ENCODE measurements around the gene SSRP1. TPM values are rescaled to one million over a fixed set of nuclear protein-coding genes. Genes with fewer than 3 reads are reported as not detected.
"Not testable (repeated sequence)": the region's sequence is repeated elsewhere in the genome, so short reads cannot be mapped to it uniquely, and the experiment has no call there.

The SSRP1 gene
- polyA plus RNA-seq, 1 donor: 94.7 TPM

GRCh38 chr11:57301711-57302423 is 33.8 kb downstream of the SSRP1 start:
- WGBS (ENCODE audit: insufficient coverage, low lambda C conversion rate): no CpG with 5 or more reads among the region's 27 CpGs
- H3K36me3 ChIP-seq (ENCODE audit: control insufficient read depth, insufficient read depth, low read length): peaks cover 69% of the 10 kb centered on the region
- peaks cover 16% of the 10 kb centered on the region for H3K9me3 ChIP-seq (ENCODE audit: control insufficient read depth, low read depth, low read length)
- no peak for DNase-seq
- no peaks in the 10 kb centered on the region for H3K27me3 ChIP-seq (ENCODE audit: control insufficient read depth, insufficient read depth, low read length)
- H3K4me1 ChIP-seq (ENCODE audit: control insufficient read depth, insufficient read depth, low read length): peaks cover 9% of the 10 kb centered on the region
- no peak overlapping the region for H3K27ac ChIP-seq (ENCODE audit: low read length)
- H3K4me3 ChIP-seq (ENCODE audit: low read length): no peak overlapping the region

- Histone ChIP-seq H3K4me3 (ENCODE audit: low read length) (no peak overlapping the region), H3K27ac (ENCODE audit: low read length) (no peak overlapping the region), H3K36me3 (ENCODE audit: control insufficient read depth, insufficient read depth, low read length) (peaks cover 69% of the 10 kb centered on the region), H3K9me3 (ENCODE audit: control insufficient read depth, low read depth, low read length) (peaks cover 16% of the 10 kb centered on the region), H3K4me1 (ENCODE audit: control insufficient read depth, insufficient read depth, low read length) (peaks cover 3% of the 10 kb centered on the region), H3K27me3 (ENCODE audit: control insufficient read depth, insufficient read depth, low read length) (no peaks in the 10 kb centered on the region)
- DNase-seq: no peak
- WGBS (ENCODE audit: insufficient coverage, low lambda C conversion rate): no CpG with 5 or more reads among the region's 10 CpGs
These were observed 34.9 kb downstream of the SSRP1 start for GRCh38 chr11:57300785-57301184.

GRCh38 chr11:57299150-57299737 is 36.4 kb downstream of the SSRP1 start:
- H3K27me3 ChIP-seq (ENCODE audit: control insufficient read depth, insufficient read depth, low read length): no peaks in the 10 kb centered on the region
- no CpG with 5 or more reads among the region's 5 CpGs for WGBS (ENCODE audit: insufficient coverage, low lambda C conversion rate)
- DNase-seq: no peak
- no peak overlapping the region for H3K27ac ChIP-seq (ENCODE audit: low read length)
- no peak overlapping the region for H3K4me3 ChIP-seq (ENCODE audit: low read length)
- H3K36me3 ChIP-seq (ENCODE audit: control insufficient read depth, insufficient read depth, low read length): peaks cover 58% of the 10 kb centered on the region
- H3K4me1 ChIP-seq (ENCODE audit: control insufficient read depth, insufficient read depth, low read length): peaks cover 2% of the 10 kb centered on the region
- peaks cover 16% of the 10 kb centered on the region for H3K9me3 ChIP-seq (ENCODE audit: control insufficient read depth, low read depth, low read length)

GRCh38 chr11:57297221-57297620 is 38.5 kb downstream of the SSRP1 start:
- peaks cover 10% of the 10 kb centered on the region for H3K4me1 ChIP-seq (ENCODE audit: control insufficient read depth, insufficient read depth, low read length)
- no peak overlapping the region for H3K27ac ChIP-seq (ENCODE audit: low read length)
- no peaks in the 10 kb centered on the region for H3K27me3 ChIP-seq (ENCODE audit: control insufficient read depth, insufficient read depth, low read length)
- peaks cover 42% of the 10 kb centered on the region for H3K36me3 ChIP-seq (ENCODE audit: control insufficient read depth, insufficient read depth, low read length)
- no peak for DNase-seq
- no peak overlapping the region for H3K4me3 ChIP-seq (ENCODE audit: low read length)
- peaks cover 13% of the 10 kb centered on the region for H3K9me3 ChIP-seq (ENCODE audit: control insufficient read depth, low read depth, low read length)
- no CpG with 5 or more reads among the region's 2 CpGs for WGBS (ENCODE audit: insufficient coverage, low lambda C conversion rate)

- H3K9me3 ChIP-seq (ENCODE audit: control insufficient read depth, low read depth, low read length); H3K4me3 ChIP-seq (ENCODE audit: low read length); H3K27ac ChIP-seq (ENCODE audit: low read length); H3K27me3 ChIP-seq (ENCODE audit: control insufficient read depth, insufficient read depth, low read length): not testable (repeated sequence)
- Histone ChIP-seq H3K4me1 (ENCODE audit: control insufficient read depth, insufficient read depth, low read length) (peaks cover 10% of the 10 kb centered on the region), H3K36me3 (ENCODE audit: control insufficient read depth, insufficient read depth, low read length) (peaks cover 32% of the 10 kb centered on the region)
- no CpG with 5 or more reads among the region's 3 CpGs for whole genome bisulfite sequencing (ENCODE audit: insufficient coverage, low lambda C conversion rate)
- DNase-seq: peak in 1 of 2 donors; percentile 63
These were observed 39.5 kb downstream of the SSRP1 start for GRCh38 chr11:57296205-57296604.

- no CpG with 5 or more reads among the region's 2 CpGs for WGBS (ENCODE audit: insufficient coverage, low lambda C conversion rate)
- peaks cover 14% of the 10 kb centered on the region for H3K36me3 ChIP-seq (ENCODE audit: control insufficient read depth, insufficient read depth, low read length)
- DNase-seq: no peak
These were observed 41.2 kb downstream of the SSRP1 start for GRCh38 chr11:57294225-57295131.

GRCh38 chr11:57290288-57290687 is 45.4 kb downstream of the SSRP1 start:
- no peak overlapping the region for H3K4me3 ChIP-seq (ENCODE audit: low read length)
- H3K27me3 ChIP-seq (ENCODE audit: control insufficient read depth, insufficient read depth, low read length): no peaks in the 10 kb centered on the region
- DNase-seq: peak; percentile 56 to 71
- no peaks in the 10 kb centered on the region for H3K36me3 ChIP-seq (ENCODE audit: control insufficient read depth, insufficient read depth, low read length)
- peak overlapping the region; percentile 7 for H3K27ac ChIP-seq (ENCODE audit: low read length)
- WGBS (ENCODE audit: insufficient coverage, low lambda C conversion rate): no CpG with 5 or more reads among the region's 1 CpG
- H3K9me3 ChIP-seq (ENCODE audit: control insufficient read depth, low read depth, low read length): no peaks in the 10 kb centered on the region
- peaks cover 36% of the 10 kb centered on the region for H3K4me1 ChIP-seq (ENCODE audit: control insufficient read depth, insufficient read depth, low read length)

More at GRCh38 chr11:57294225-57295131, 41.2 kb downstream of the SSRP1 start:
- Histone ChIP-seq H3K9me3 (ENCODE audit: control insufficient read depth, low read depth, low read length) (peaks cover 2% of the 10 kb centered on the region), H3K27ac (ENCODE audit: low read length) (no peak overlapping the region), H3K4me3 (ENCODE audit: low read length) (no peak overlapping the region), H3K4me1 (ENCODE audit: control insufficient read depth, insufficient read depth, low read length) (peaks cover 22% of the 10 kb centered on the region), H3K27me3 (ENCODE audit: control insufficient read depth, insufficient read depth, low read length) (no peaks in the 10 kb centered on the region)

GRCh38 chr11:57288771-57289579 is 46.7 kb downstream of the SSRP1 start:
- peak overlapping the region; percentile 46 for H3K27ac ChIP-seq (ENCODE audit: low read length)
- H3K4me1 ChIP-seq (ENCODE audit: control insufficient read depth, insufficient read depth, low read length): peaks cover 41% of the 10 kb centered on the region
- no peak overlapping the region for H3K4me3 ChIP-seq (ENCODE audit: low read length)
- H3K27me3 ChIP-seq (ENCODE audit: control insufficient read depth, insufficient read depth, low read length): no peaks in the 10 kb centered on the region
- no CpG with 5 or more reads among the region's 11 CpGs for WGBS (ENCODE audit: insufficient coverage, low lambda C conversion rate)
- no peaks in the 10 kb centered on the region for H3K36me3 ChIP-seq (ENCODE audit: control insufficient read depth, insufficient read depth, low read length)
- peak in 1 of 2 donors; percentile 47 for DNase-seq
- no peaks in the 10 kb centered on the region for H3K9me3 ChIP-seq (ENCODE audit: control insufficient read depth, low read depth, low read length)

- Histone ChIP-seq H3K27ac (ENCODE audit: low read length) (no peak overlapping the region), H3K9me3 (ENCODE audit: control insufficient read depth, low read depth, low read length) (no peaks in the 10 kb centered on the region), H3K4me3 (ENCODE audit: low read length) (no peak overlapping the region), H3K27me3 (ENCODE audit: control insufficient read depth, insufficient read depth, low read length) (no peaks in the 10 kb centered on the region), H3K36me3 (ENCODE audit: control insufficient read depth, insufficient read depth, low read length) (no peaks in the 10 kb centered on the region), H3K4me1 (ENCODE audit: control insufficient read depth, insufficient read depth, low read length) (peaks cover 39% of the 10 kb centered on the region)
- no peak for DNase-seq
- WGBS (ENCODE audit: insufficient coverage, low lambda C conversion rate): no CpG with 5 or more reads among the region's 3 CpGs
These were observed 47.8 kb downstream of the SSRP1 start for GRCh38 chr11:57287884-57288283.
